ENCODE measurements around the gene TDRD3. TPM values are rescaled to one million over a fixed set of nuclear protein-coding genes. Genes with fewer than 3 reads are reported as not detected.

Gene TDRD3
- total and polyA plus RNA-seq, 5 donors from 2014 or later = 9.0 to 29.8 (median 10.0) TPM

- DNase-seq = no peak
- Mint-ChIP-seq H3K27ac (no peak overlapping the region), H3K36me3 (peaks cover 15% of the 10 kb centered on the region), H3K27me3 (no peaks in the 10 kb centered on the region), H3K9me3 (no peaks in the 10 kb centered on the region), H3K4me3 (no peak overlapping the region), H3K4me1 (peaks cover 0 to 12% (median under 1%) of the 10 kb centered on the region in 4 donors)
- Histone ChIP-seq H3K27ac (ENCODE audit: insufficient read depth, low read length, poor library complexity, severe bottlenecking) (no peak overlapping the region), H3K4me3 (ENCODE audit: low read depth, low read length) (no peak overlapping the region), H3K4me1 (ENCODE audit: control insufficient read depth, insufficient read depth, low read length, poor library complexity, severe bottlenecking) (no peaks in the 10 kb centered on the region), H3K27me3 (ENCODE audit: control insufficient read depth, insufficient read depth, low read length) (no peaks in the 10 kb centered on the region), H3K36me3 (ENCODE audit: control insufficient read depth, insufficient read depth, low read length) (no peaks in the 10 kb centered on the region), H3K9me3 (ENCODE audit: control insufficient read depth in 2 of 2, low read length in 2 of 2) (no peaks in the 10 kb centered on the region)
- ATAC-seq (ENCODE audit: low read depth in 2 of 2) = no peak
These were observed 57.4 kb downstream of the TDRD3 start for GRCh38 chr13:60454425-60454824.

- Mint-ChIP-seq H3K36me3 (peaks cover 26% of the 10 kb centered on the region), H3K9me3 (peaks cover 0 to 1% (median 0%) of the 10 kb centered on the region in 7 donors)
These were observed 66.8 kb downstream of the TDRD3 start for GRCh38 chr13:60463787-60464186.

GRCh38 chr13:60467098-60467497, 70.1 kb downstream of the TDRD3 start:
- no peak overlapping the region for H3K4me3 ChIP-seq (ENCODE audit: low read depth, low read length)
- H3K4me3 Mint-ChIP-seq = no peak overlapping the region
- H3K36me3 ChIP-seq (ENCODE audit: control insufficient read depth, insufficient read depth, low read length) = peaks cover 12% of the 10 kb centered on the region
- peaks cover 0 to 4% (median 0%) of the 10 kb centered on the region in 7 donors for H3K9me3 Mint-ChIP-seq
- H3K9me3 ChIP-seq (ENCODE audit: control insufficient read depth in 2 of 2, low read length in 2 of 2) = no peaks in the 10 kb centered on the region
- H3K36me3 Mint-ChIP-seq = peaks cover 36% of the 10 kb centered on the region
- no peak for ATAC-seq (ENCODE audit: low read depth in 2 of 2)
- no peak for DNase-seq
- H3K4me1 Mint-ChIP-seq = peaks cover 0 to 7% (median 5%) of the 10 kb centered on the region in 4 donors
- no peak overlapping the region for H3K27ac ChIP-seq (ENCODE audit: insufficient read depth, low read length, poor library complexity, severe bottlenecking)
- no peaks in the 10 kb centered on the region for H3K4me1 ChIP-seq (ENCODE audit: control insufficient read depth, insufficient read depth, low read length, poor library complexity, severe bottlenecking)
- no peaks in the 10 kb centered on the region for H3K27me3 Mint-ChIP-seq
- peak overlapping the region in 1 of 3 donors; percentile 37 for H3K27ac Mint-ChIP-seq
- no peaks in the 10 kb centered on the region for H3K27me3 ChIP-seq (ENCODE audit: control insufficient read depth, insufficient read depth, low read length)

More at GRCh38 chr13:60463787-60464186, 66.8 kb downstream of the TDRD3 start:
- Histone ChIP-seq H3K27me3 (ENCODE audit: control insufficient read depth, insufficient read depth, low read length) (no peaks in the 10 kb centered on the region), H3K4me3 (ENCODE audit: low read depth, low read length) (no peak overlapping the region), H3K4me1 (ENCODE audit: control insufficient read depth, insufficient read depth, low read length, poor library complexity, severe bottlenecking) (no peaks in the 10 kb centered on the region), H3K27ac (ENCODE audit: insufficient read depth, low read length, poor library complexity, severe bottlenecking) (no peak overlapping the region), H3K36me3 (ENCODE audit: control insufficient read depth, insufficient read depth, low read length) (peaks cover 14% of the 10 kb centered on the region), H3K9me3 (ENCODE audit: control insufficient read depth in 2 of 2, low read length in 2 of 2) (no peaks in the 10 kb centered on the region)
- H3K4me3 Mint-ChIP-seq = no peak overlapping the region
- no peaks in the 10 kb centered on the region for H3K27me3 Mint-ChIP-seq
- DNase-seq (no peak), ATAC-seq (ENCODE audit: low read depth in 2 of 2) (no peak)
- peaks cover 0 to 7% (median 5%) of the 10 kb centered on the region in 4 donors for H3K4me1 Mint-ChIP-seq
- H3K27ac Mint-ChIP-seq = no peak overlapping the region

GRCh38 chr13:60479273-60479672, 82.3 kb downstream of the TDRD3 start:
- Mint-ChIP-seq H3K36me3 (peaks cover 77% of the 10 kb centered on the region), H3K4me1 (peaks cover 6 to 21% (median 11%) of the 10 kb centered on the region in 4 donors), H3K27me3 (no peaks in the 10 kb centered on the region), H3K27ac (no peak overlapping the region), H3K9me3 (peaks cover 0 to 10% (median 6%) of the 10 kb centered on the region in 7 donors), H3K4me3 (no peak overlapping the region)
- H3K27ac ChIP-seq (ENCODE audit: insufficient read depth, low read length, poor library complexity, severe bottlenecking) = no peak overlapping the region
- no peaks in the 10 kb centered on the region for H3K27me3 ChIP-seq (ENCODE audit: control insufficient read depth, insufficient read depth, low read length)
- H3K9me3 ChIP-seq (ENCODE audit: control insufficient read depth in 2 of 2, low read length in 2 of 2) = peaks cover 0 to 5% of the 10 kb centered on the region in 2 experiments
- H3K4me1 ChIP-seq (ENCODE audit: control insufficient read depth, insufficient read depth, low read length, poor library complexity, severe bottlenecking) = no peaks in the 10 kb centered on the region
- H3K36me3 ChIP-seq (ENCODE audit: control insufficient read depth, insufficient read depth, low read length) = peaks cover 12% of the 10 kb centered on the region
- H3K4me3 ChIP-seq (ENCODE audit: low read depth, low read length) = no peak overlapping the region
- DNase-seq (no peak), ATAC-seq (ENCODE audit: low read depth in 2 of 2) (no peak)

GRCh38 chr13:60482012-60482411, 85.0 kb downstream of the TDRD3 start:
- no peaks in the 10 kb centered on the region for H3K27me3 ChIP-seq (ENCODE audit: control insufficient read depth, insufficient read depth, low read length)
- Mint-ChIP-seq H3K36me3 (peaks cover 76% of the 10 kb centered on the region), H3K4me1 (peaks cover 4 to 10% (median 8%) of the 10 kb centered on the region in 4 donors), H3K4me3 (no peak overlapping the region), H3K27me3 (no peaks in the 10 kb centered on the region), H3K9me3 (peaks cover 0 to 9% (median 4%) of the 10 kb centered on the region in 7 donors), H3K27ac (no peak overlapping the region)
- no peak overlapping the region for H3K4me3 ChIP-seq (ENCODE audit: low read depth, low read length)
- no peak overlapping the region for H3K27ac ChIP-seq (ENCODE audit: insufficient read depth, low read length, poor library complexity, severe bottlenecking)
- H3K36me3 ChIP-seq (ENCODE audit: control insufficient read depth, insufficient read depth, low read length) = peaks cover 31% of the 10 kb centered on the region
- DNase-seq (no peak), ATAC-seq (ENCODE audit: low read depth in 2 of 2) (no peak)
- peaks cover 0 to 5% of the 10 kb centered on the region in 2 experiments for H3K9me3 ChIP-seq (ENCODE audit: control insufficient read depth in 2 of 2, low read length in 2 of 2)
- no peaks in the 10 kb centered on the region for H3K4me1 ChIP-seq (ENCODE audit: control insufficient read depth, insufficient read depth, low read length, poor library complexity, severe bottlenecking)

- no peak overlapping the region for H3K4me3 ChIP-seq (ENCODE audit: low read depth, low read length)
- ATAC-seq (ENCODE audit: low read depth in 2 of 2) = no peak
- Mint-ChIP-seq H3K27ac (no peak overlapping the region), H3K4me3 (no peak overlapping the region), H3K4me1 (peaks cover 6 to 12% (median 9%) of the 10 kb centered on the region in 4 donors), H3K9me3 (peaks cover 0 to 11% (median 7%) of the 10 kb centered on the region in 7 donors), H3K36me3 (peaks cover 79% of the 10 kb centered on the region), H3K27me3 (no peaks in the 10 kb centered on the region)
- no peak overlapping the region for H3K27ac ChIP-seq (ENCODE audit: insufficient read depth, low read length, poor library complexity, severe bottlenecking)
- no peak for DNase-seq
- peaks cover 41% of the 10 kb centered on the region for H3K36me3 ChIP-seq (ENCODE audit: control insufficient read depth, insufficient read depth, low read length)
- H3K4me1 ChIP-seq (ENCODE audit: control insufficient read depth, insufficient read depth, low read length, poor library complexity, severe bottlenecking) = no peaks in the 10 kb centered on the region
- no peaks in the 10 kb centered on the region for H3K27me3 ChIP-seq (ENCODE audit: control insufficient read depth, insufficient read depth, low read length)
- H3K9me3 ChIP-seq (ENCODE audit: control insufficient read depth in 2 of 2, low read length in 2 of 2) = peaks cover 4% of the 10 kb centered on the region in 2 experiments
These were observed 87.8 kb downstream of the TDRD3 start for GRCh38 chr13:60484865-60485264.

- Histone ChIP-seq H3K9me3 (ENCODE audit: control insufficient read depth in 2 of 2, low read length in 2 of 2) (peaks cover 0 to 4% of the 10 kb centered on the region in 2 experiments), H3K4me1 (ENCODE audit: control insufficient read depth, insufficient read depth, low read length, poor library complexity, severe bottlenecking) (no peaks in the 10 kb centered on the region), H3K27me3 (ENCODE audit: control insufficient read depth, insufficient read depth, low read length) (no peaks in the 10 kb centered on the region), H3K27ac (ENCODE audit: insufficient read depth, low read length, poor library complexity, severe bottlenecking) (no peak overlapping the region), H3K4me3 (ENCODE audit: low read depth, low read length) (no peak overlapping the region), H3K36me3 (ENCODE audit: control insufficient read depth, insufficient read depth, low read length) (peaks cover 41% of the 10 kb centered on the region)
- Mint-ChIP-seq H3K9me3 (peaks cover 2 to 15% (median 8%) of the 10 kb centered on the region in 7 donors), H3K27ac (peak overlapping the region in 1 of 3 donors; percentile 21), H3K4me3 (no peak overlapping the region), H3K4me1 (peaks cover 4 to 8% (median 5%) of the 10 kb centered on the region in 4 donors), H3K36me3 (peaks cover 68% of the 10 kb centered on the region), H3K27me3 (no peaks in the 10 kb centered on the region)
- DNase-seq = no peak
- ATAC-seq (ENCODE audit: low read depth in 2 of 2) = no peak
These were observed 94.5 kb downstream of the TDRD3 start for GRCh38 chr13:60491531-60491930.

- Mint-ChIP-seq H3K4me1 (peaks cover 4 to 6% (median 5%) of the 10 kb centered on the region in 4 donors), H3K36me3 (peaks cover 68% of the 10 kb centered on the region), H3K27me3 (no peaks in the 10 kb centered on the region), H3K27ac (no peak overlapping the region), H3K9me3 (peaks cover 2 to 15% (median 5%) of the 10 kb centered on the region in 7 donors), H3K4me3 (no peak overlapping the region)
- peaks cover 38% of the 10 kb centered on the region for H3K36me3 ChIP-seq (ENCODE audit: control insufficient read depth, insufficient read depth, low read length)
- H3K4me3 ChIP-seq (ENCODE audit: low read depth, low read length) = no peak overlapping the region
- peaks cover 0 to 4% of the 10 kb centered on the region in 2 experiments for H3K9me3 ChIP-seq (ENCODE audit: control insufficient read depth in 2 of 2, low read length in 2 of 2)
- ATAC-seq (ENCODE audit: low read depth in 2 of 2) (no peak), DNase-seq (no peak)
- H3K4me1 ChIP-seq (ENCODE audit: control insufficient read depth, insufficient read depth, low read length, poor library complexity, severe bottlenecking) = no peaks in the 10 kb centered on the region
- no peak overlapping the region for H3K27ac ChIP-seq (ENCODE audit: insufficient read depth, low read length, poor library complexity, severe bottlenecking)
- H3K27me3 ChIP-seq (ENCODE audit: control insufficient read depth, insufficient read depth, low read length) = no peaks in the 10 kb centered on the region
These were observed 95.2 kb downstream of the TDRD3 start for GRCh38 chr13:60492187-60492586.
